Ovary (tissue), 9 donors: ENCODE data around the gene WDR86. TPM values are rescaled to one million over a fixed set of nuclear protein-coding genes. Genes with fewer than 3 reads are reported as not detected.

Experiments
- DNase-seq, 5 donors: peaks; one replicate each; pipeline ENCODE4 v3.0.0-alpha.2; 2019 to 2020
- H3K27ac ChIP-seq, 2 donors: fragments of 200-600 bp; one replicate each; pipeline versions ENCODE4 v1.5.1 to v1.8.0; 2019 to 2022
- H3K27me3 ChIP-seq: fragments of 200-600 bp; one replicate; pipeline ENCODE4 v1.8.0; 2022
- H3K36me3 ChIP-seq: fragments of 200-600 bp; sonication (generic); one replicate; pipeline ENCODE4 v1.5.1; 2019
- H3K4me1 ChIP-seq: one replicate; pipeline ENCODE4 v1.8.1; 2013; ENCODE audit warnings: mild to moderate bottlenecking, moderate library complexity; ENCODE audit not compliant: insufficient read depth
- H3K4me3 ChIP-seq: fragments of 200-600 bp; sonication (generic); one replicate; pipeline ENCODE4 v1.5.1; 2017
- H3K9me3 ChIP-seq, 2 donors: fragments of 200-600 bp in 1 of 2; sonication (generic) in 1 of 2; one replicate each; pipeline versions ENCODE4 v1.5.1 to v1.8.1; 2013 to 2019; ENCODE audit warnings: mild to moderate bottlenecking in 1 of 2, moderate library complexity in 1 of 2
- EP300 ChIP-seq: sonication (generic); formaldehyde crosslinking; IDR thresholded peaks from one replicate; pipeline ENCODE4 v1.6.1; 2017; ENCODE audit warnings: antibody characterized with exemption
- POLR2A ChIP-seq: fragments of 450-650 bp; IDR thresholded peaks from one replicate; pipeline ENCODE4 v1.6.1; 2017; ENCODE audit warnings: antibody characterized with exemption, mild to moderate bottlenecking, moderate library complexity
- WGBS, 3 donors: extraction: QIAGEN DNeasy Blood & Tissue Kit in 1 of 3; methylation state at CpG; one replicate each; pipeline versions ENCODE4 v1.1.5 to v1.1.7; 2013 to 2017; 5-methylcytosine and 5-hydroxymethylcytosine counted together
- intact Hi-C, 4 donors: fragments of 100-400 bp; cut with DNase I; formaldehyde crosslinking; loops; one replicate each; pipeline versions ENCODE4 v1.11.0 to v1.15.1; 2022 to 2023
- polyA plus RNA-seq, 2 donors: library from polyadenylated mRNA; stranded (reverse); fragments of 200-250 nt in 1 of 2; fragments of 350-450 nt in 1 of 2; fragmentation: Illumina TruSeq in 1 of 2; extraction: RNeasy Lipid Tissue Mini Kit (QIAGEN cat#74804) in 1 of 2; gene quantifications; one replicate each; pipeline ENCODE4 v1.2.3, GENCODE V29; 2013 to 2014
- total RNA-seq, 7 donors: library from RNA; depleted of rRNA in 2 of 7; stranded (reverse); fragments of >200 nt in 2 of 7; fragmentation: NEBNext Ultra II Directional in 3 of 7; extraction: Animal tissue kit (Norgen Biotek cat#: 25700) in 3 of 7; gene quantifications; one replicate each; pipeline versions ENCODE4 v1.1.0 to v1.2.4, GENCODE V29; 2016 to 2023
- TF ChIP-seq, protein P1 (sequence below), 3 donors: fragments of 450-650 bp in 2 of 3; fragments of 200-600 bp in 1 of 3; IDR thresholded peaks; one replicate each; pipeline versions ENCODE4 v1.5.1 to v1.8.0; 2016 to 2022; ENCODE audit warnings: antibody characterized with exemption in 3 of 3, mild to moderate bottlenecking in 1 of 3
- donor health status: DM: no; HTN: no; CAD: no; lungs with moderate emphysema.
- donor health status: DM: no; HTN: no; CAD: no.
- donor health status: Bipolar disorder and iron deficiency.
- donor health status: DM: yes; HTN: yes; CAD: no.
- donor health status: DM: no; HTN: no; CAD: no.
- donor health status: DM: yes; HTN: yes; CAD: no.

WDR86 gene
- total and polyA plus RNA-seq, 9 donors = 0.77 to 43.4 (median 11.1) TPM

DNA sequence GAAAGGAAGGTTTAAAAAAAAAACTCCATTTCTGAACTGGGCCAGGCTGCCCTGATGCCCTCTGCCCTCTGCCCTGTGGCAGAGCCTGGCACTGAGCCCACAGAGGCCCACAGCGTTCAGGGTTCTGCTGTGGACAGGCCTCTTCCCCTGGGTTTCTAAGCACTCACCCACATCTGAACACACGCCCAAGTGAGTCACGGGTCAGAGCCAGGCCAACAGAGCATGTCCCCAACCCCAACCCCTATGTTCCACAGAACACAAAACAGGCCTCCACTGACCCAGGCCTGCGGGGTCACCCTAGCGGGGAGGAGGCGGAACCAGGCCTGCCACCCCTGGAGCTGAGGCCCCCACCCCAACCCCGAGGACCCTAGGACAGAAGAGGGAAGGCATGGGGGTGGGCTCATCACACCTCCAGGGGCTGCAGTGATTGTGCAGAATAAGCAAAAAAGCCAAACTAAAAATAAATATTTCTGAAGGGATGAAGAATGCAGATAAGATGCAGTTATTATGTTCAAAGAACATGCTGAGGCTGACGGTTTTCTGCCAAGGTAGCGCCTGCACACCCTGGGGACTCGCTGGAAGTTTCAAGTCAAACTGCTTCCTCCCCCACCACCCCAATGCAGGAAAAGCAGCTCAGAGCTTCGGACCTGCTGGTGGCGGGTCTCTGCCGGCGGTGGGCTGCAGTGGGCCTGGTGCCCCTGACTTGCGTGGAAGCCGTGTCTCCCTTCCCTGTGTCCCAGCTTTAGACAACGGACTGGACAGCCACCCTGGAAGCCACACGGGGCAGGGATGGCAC, 5.4 kb downstream of the WDR86 start:
- peaks cover 6% of the 10 kb centered on the region for H3K4me1 ChIP-seq
- no peak overlapping the region for H3K27ac ChIP-seq
- no peaks in the 10 kb centered on the region for H3K36me3 ChIP-seq
- intact Hi-C loops = no loop called here
- H3K4me3 ChIP-seq = no peak overlapping the region
- no peaks in the 10 kb centered on the region for H3K9me3 ChIP-seq
- TF ChIP-seq, protein P1, sequence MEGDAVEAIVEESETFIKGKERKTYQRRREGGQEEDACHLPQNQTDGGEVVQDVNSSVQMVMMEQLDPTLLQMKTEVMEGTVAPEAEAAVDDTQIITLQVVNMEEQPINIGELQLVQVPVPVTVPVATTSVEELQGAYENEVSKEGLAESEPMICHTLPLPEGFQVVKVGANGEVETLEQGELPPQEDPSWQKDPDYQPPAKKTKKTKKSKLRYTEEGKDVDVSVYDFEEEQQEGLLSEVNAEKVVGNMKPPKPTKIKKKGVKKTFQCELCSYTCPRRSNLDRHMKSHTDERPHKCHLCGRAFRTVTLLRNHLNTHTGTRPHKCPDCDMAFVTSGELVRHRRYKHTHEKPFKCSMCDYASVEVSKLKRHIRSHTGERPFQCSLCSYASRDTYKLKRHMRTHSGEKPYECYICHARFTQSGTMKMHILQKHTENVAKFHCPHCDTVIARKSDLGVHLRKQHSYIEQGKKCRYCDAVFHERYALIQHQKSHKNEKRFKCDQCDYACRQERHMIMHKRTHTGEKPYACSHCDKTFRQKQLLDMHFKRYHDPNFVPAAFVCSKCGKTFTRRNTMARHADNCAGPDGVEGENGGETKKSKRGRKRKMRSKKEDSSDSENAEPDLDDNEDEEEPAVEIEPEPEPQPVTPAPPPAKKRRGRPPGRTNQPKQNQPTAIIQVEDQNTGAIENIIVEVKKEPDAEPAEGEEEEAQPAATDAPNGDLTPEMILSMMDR (IDR thresholded peaks at IDR 0.05) = no peak
- TF ChIP-seq POLR2A (no peak), EP300 (no peak)
- H3K27me3 ChIP-seq = no peaks in the 10 kb centered on the region
- peak in 2 of 5 donors; percentile 70 to 76 for DNase-seq
- 44 to 50% (median 49%) methylated on average over 18 of the region's 18 CpGs for WGBS, 3 donors

DNA sequence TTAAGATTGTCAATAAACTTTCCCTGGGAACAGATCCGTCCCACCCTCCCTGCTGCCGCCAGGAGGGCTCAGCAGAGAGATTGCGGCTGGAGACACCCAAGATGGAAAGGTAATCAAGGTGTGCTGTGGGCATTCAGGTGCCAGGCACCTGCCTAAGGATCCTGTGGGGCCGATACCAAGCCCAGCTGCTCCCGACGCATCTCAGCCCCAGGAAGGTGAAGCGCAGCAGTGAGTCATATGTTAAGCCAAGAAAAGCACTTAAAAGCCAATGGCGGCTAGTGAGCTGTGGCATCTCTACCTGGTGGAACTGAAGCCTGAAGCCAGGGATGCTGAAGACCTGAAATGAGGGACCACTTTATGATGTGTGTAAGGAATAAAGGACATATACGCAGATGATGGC, 6.1 kb downstream of the WDR86 start:
- H3K36me3 ChIP-seq = no peaks in the 10 kb centered on the region
- no peak overlapping the region for H3K27ac ChIP-seq
- no peaks in the 10 kb centered on the region for H3K27me3 ChIP-seq
- intact Hi-C loops = no loop called here
- no peaks in the 10 kb centered on the region for H3K9me3 ChIP-seq
- TF ChIP-seq EP300 = no peak
- TF ChIP-seq, protein P1 (IDR thresholded peaks at IDR 0.05) = no peak
- TF ChIP-seq POLR2A = no peak
- no peak overlapping the region for H3K4me3 ChIP-seq
- DNase-seq = no peak
- H3K4me1 ChIP-seq = peaks cover 6% of the 10 kb centered on the region
- 81 to 92% (median 88%) methylated on average over 9 of the region's 9 CpGs for WGBS, 3 donors

DNA sequence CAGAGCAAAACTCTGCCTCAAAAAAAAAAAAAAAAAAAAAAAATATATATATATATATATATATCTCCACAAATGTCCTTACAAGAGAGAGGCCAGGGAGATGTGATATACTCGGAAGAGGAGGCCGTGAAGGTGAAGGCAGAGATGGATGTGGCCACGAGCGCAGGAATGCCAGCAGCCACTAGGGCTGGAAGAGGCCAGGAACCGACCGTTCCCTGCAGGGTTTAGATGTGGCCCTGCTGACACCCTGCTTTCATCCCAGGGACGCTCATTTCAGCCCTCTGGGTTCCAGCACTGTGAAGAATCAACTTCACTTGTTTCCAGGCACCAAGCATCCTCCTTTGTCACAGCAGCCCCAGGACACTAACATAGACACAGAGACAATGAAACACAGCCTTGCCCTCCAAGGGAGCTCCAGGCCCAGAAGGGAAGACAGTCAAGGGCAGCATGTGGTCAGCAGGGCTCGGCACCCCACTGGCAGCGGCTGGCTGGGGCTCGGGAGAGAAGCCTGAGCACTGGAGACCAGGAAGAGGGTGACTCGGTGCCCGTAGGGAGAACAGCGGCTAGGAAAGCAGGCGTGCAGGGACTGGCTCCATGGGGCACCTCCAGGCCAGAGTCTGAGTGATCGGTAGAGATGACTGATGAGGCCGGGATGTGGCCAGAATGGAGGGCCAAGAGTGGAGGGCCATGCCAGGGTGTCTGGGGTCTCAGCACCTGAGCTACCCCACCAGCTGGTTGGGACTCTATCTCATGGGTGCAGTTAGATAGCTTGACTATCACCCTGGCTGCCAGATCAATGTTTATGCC, 7.6 kb downstream of the WDR86 start:
- Histone ChIP-seq H3K4me1 (peaks cover 6% of the 10 kb centered on the region), H3K36me3 (no peaks in the 10 kb centered on the region), H3K4me3 (no peak overlapping the region), H3K9me3 (no peaks in the 10 kb centered on the region), H3K27me3 (no peaks in the 10 kb centered on the region), H3K27ac (no peak overlapping the region)
- intact Hi-C loops = no loop called here
- no peak for DNase-seq
- TF ChIP-seq POLR2A (no peak), EP300 (no peak)
- TF ChIP-seq, protein P1 (IDR thresholded peaks at IDR 0.05) = no peak
- WGBS, 3 donors = 95 to 97% (median 96%) methylated on average over 16 of the region's 16 CpGs

DNA sequence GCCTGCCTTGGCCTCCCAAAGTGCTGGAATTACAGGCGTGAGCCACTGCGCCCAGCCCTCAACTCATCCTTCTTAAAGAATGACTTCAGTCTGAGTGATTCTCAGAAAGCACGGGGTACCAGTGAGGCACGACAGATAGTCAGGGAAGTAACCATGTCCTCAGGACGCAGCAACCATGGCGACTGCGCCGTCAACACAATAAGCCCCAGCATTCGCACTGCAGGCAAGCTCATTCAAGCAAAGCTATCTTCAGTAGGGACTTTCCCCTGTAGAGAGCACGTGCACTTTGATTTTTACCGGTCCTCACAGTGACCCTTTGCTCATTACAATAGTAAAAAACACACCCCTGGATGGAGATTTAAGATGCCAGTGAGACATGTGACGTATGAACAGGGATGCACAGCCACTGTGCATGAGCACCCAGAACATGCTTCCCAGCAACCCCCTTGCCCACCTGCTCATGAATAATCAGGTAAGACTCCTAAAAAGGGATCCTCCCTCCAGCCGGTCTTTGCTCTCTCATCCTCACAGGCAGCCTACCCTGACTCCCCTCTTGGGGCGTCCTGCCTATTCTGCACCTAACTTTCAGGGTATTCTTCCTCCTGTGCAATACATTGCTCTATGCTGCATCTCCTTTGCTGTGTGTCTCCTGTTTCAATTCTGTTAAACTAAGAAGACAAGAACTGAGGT, 9.1 kb downstream of the WDR86 start:
- H3K27ac ChIP-seq = no peak overlapping the region
- peaks cover 6% of the 10 kb centered on the region for H3K4me1 ChIP-seq
- WGBS, 3 donors = 78 to 86% (median 83%) methylated on average over 14 of the region's 14 CpGs

More for the DNA sequence above, 9.1 kb downstream of the WDR86 start:
- Histone ChIP-seq H3K4me3 (no peak overlapping the region), H3K27me3 (no peaks in the 10 kb centered on the region), H3K9me3 (no peaks in the 10 kb centered on the region), H3K36me3 (no peaks in the 10 kb centered on the region)
- no peak for DNase-seq
- TF ChIP-seq EP300 = no peak
- TF ChIP-seq POLR2A = no peak
- TF ChIP-seq, protein P1 (IDR thresholded peaks at IDR 0.05) = no peak
- intact Hi-C loops = no loop called here
